GM12874 (cell line): ENCODE data around the gene PCDH9.

ENCODE experiments used
- CTCF ChIP-seq: IDR thresholded peaks from 2 replicates; pipeline ENCODE4 v1.5.1; 2011; ENCODE audit warnings: low read depth, mild to moderate bottlenecking, control low read depth, low read length, moderate library complexity; ENCODE audit not compliant: insufficient read depth

The PCDH9 gene

GRCh38 chr13:66775196-66775595 is 454.9 kb downstream of the PCDH9 start:
- no peak for TF ChIP-seq CTCF

GRCh38 chr13:66774046-66774445 is 456.1 kb downstream of the PCDH9 start:
- no peak for TF ChIP-seq CTCF

- no peak for TF ChIP-seq CTCF
Measured at GRCh38 chr13:66765559-66765958, 464.6 kb downstream of the PCDH9 start.

GRCh38 chr13:66759919-66760318 is 470.2 kb downstream of the PCDH9 start:
- no peak for TF ChIP-seq CTCF

- no peak for TF ChIP-seq CTCF
Measured at GRCh38 chr13:66751691-66752090, 478.4 kb downstream of the PCDH9 start.

GRCh38 chr13:66748712-66749111 is 481.4 kb downstream of the PCDH9 start:
- no peak for TF ChIP-seq CTCF

GRCh38 chr13:66745307-66745706 is 484.8 kb downstream of the PCDH9 start:
- no peak for TF ChIP-seq CTCF

GRCh38 chr13:66723576-66723975 is 506.6 kb downstream of the PCDH9 start:
- no peak for TF ChIP-seq CTCF
